ENCODE data around the gene NTM. TPM values are rescaled to one million over a fixed set of nuclear protein-coding genes. Genes with fewer than 3 reads are reported as not detected.
"Not testable (repeated sequence)": the region's sequence is repeated elsewhere in the genome, so short reads cannot be mapped to it uniquely, and the experiment has no call there.

The NTM gene
- polyA plus RNA-seq, 4 donors: 36.2 to 52.4 (median 44.4) TPM

GRCh38 chr11:132301465-132301864 is 931.0 kb downstream of the NTM start:
- no peak for DNase-seq (ENCODE audit: low read depth in 4 of 4, low spot score in 3 of 4)

- no peak for DNase-seq (ENCODE audit: low read depth in 4 of 4, low spot score in 3 of 4)
These were observed 931.5 kb downstream of the NTM start for GRCh38 chr11:132301900-132302299.

- DNase-seq (ENCODE audit: low read depth in 4 of 4, low spot score in 3 of 4): no peak
These were observed 937.0 kb downstream of the NTM start for GRCh38 chr11:132307309-132308020.

- DNase-seq (ENCODE audit: low read depth in 4 of 4, low spot score in 3 of 4): no peak
These were observed 940.3 kb downstream of the NTM start for GRCh38 chr11:132310390-132311375.

GRCh38 chr11:132311703-132312102 is 941.3 kb downstream of the NTM start:
- no peak for DNase-seq (ENCODE audit: low read depth in 4 of 4, low spot score in 3 of 4)

GRCh38 chr11:132312161-132312560 is 941.7 kb downstream of the NTM start:
- DNase-seq (ENCODE audit: low read depth in 4 of 4, low spot score in 3 of 4): no peak

- no peak for DNase-seq (ENCODE audit: low read depth in 4 of 4, low spot score in 3 of 4)
These were observed 942.3 kb downstream of the NTM start for GRCh38 chr11:132312701-132313111.

- no peak for DNase-seq (ENCODE audit: low read depth in 4 of 4, low spot score in 3 of 4)
These were observed 944.6 kb downstream of the NTM start for GRCh38 chr11:132314911-132315455.

- no peak for DNase-seq (ENCODE audit: low read depth in 4 of 4, low spot score in 3 of 4)
These were observed 945.3 kb downstream of the NTM start for GRCh38 chr11:132315696-132316095.

GRCh38 chr11:132318421-132319157 is 948.2 kb downstream of the NTM start:
- DNase-seq (ENCODE audit: low read depth in 4 of 4, low spot score in 3 of 4): no peak

GRCh38 chr11:132319419-132319818 is 949.0 kb downstream of the NTM start:
- DNase-seq (ENCODE audit: low read depth in 4 of 4, low spot score in 3 of 4): not testable (repeated sequence)

- no peak for DNase-seq (ENCODE audit: low read depth in 4 of 4, low spot score in 3 of 4)
These were observed 960.1 kb downstream of the NTM start for GRCh38 chr11:132330515-132330914.

- no peak for DNase-seq (ENCODE audit: low read depth in 4 of 4, low spot score in 3 of 4)
These were observed 962.1 kb downstream of the NTM start for GRCh38 chr11:132332521-132332920.

GRCh38 chr11:132334769-132335280 is 964.4 kb downstream of the NTM start:
- DNase-seq (ENCODE audit: low read depth in 4 of 4, low spot score in 3 of 4): no peak

GRCh38 chr11:132335311-132335710 is 964.9 kb downstream of the NTM start:
- DNase-seq (ENCODE audit: low read depth in 4 of 4, low spot score in 3 of 4): no peak

- DNase-seq (ENCODE audit: low read depth in 4 of 4, low spot score in 3 of 4): no peak
These were observed 966.5 kb downstream of the NTM start for GRCh38 chr11:132336781-132337535.

GRCh38 chr11:132337819-132338416 is 967.5 kb downstream of the NTM start:
- DNase-seq (ENCODE audit: low read depth in 4 of 4, low spot score in 3 of 4): no peak

- DNase-seq (ENCODE audit: low read depth in 4 of 4, low spot score in 3 of 4): no peak
These were observed 972.0 kb downstream of the NTM start for GRCh38 chr11:132342408-132342807.

GRCh38 chr11:132343445-132344175 is 973.2 kb downstream of the NTM start:
- no peak for DNase-seq (ENCODE audit: low read depth in 4 of 4, low spot score in 3 of 4)
